HepG2 (cell line): ENCODE results near the gene SLC34A3. TPM values are rescaled to one million over a fixed set of nuclear protein-coding genes. Genes with fewer than 3 reads are reported as not detected.

Experiments used
- ELF1 ChIP-seq: sonication (generic); formaldehyde crosslinking; IDR thresholded peaks from 2 replicates; pipeline ENCODE4 v1.4.0; 2020; ENCODE audit warnings: missing genetic modification reagents
- HDAC2 ChIP-seq: sonication (generic); formaldehyde crosslinking; IDR thresholded peaks from 2 replicates; pipeline ENCODE4 v1.4.0; 2020; ENCODE audit warnings: missing genetic modification reagents
- MLXIP ChIP-seq: sonication (generic); formaldehyde crosslinking; IDR thresholded peaks from 2 replicates; pipeline ENCODE4 v1.9.0; 2021; ENCODE audit warnings: missing genetic modification reagents, borderline replicate concordance
- NCOR1 ChIP-seq: fragments of 200-600 bp; sonication (generic); IDR thresholded peaks from 2 replicates; pipeline ENCODE4 v1.7.0; 2017; ENCODE audit warnings: antibody characterized with exemption, low read length, borderline replicate concordance
- NFE2L2 ChIP-seq: fragments of 150-350 bp; IDR thresholded peaks from 2 replicates; pipeline ENCODE4 v1.6.1; 2014; ENCODE audit warnings: low read length
- PATZ1 ChIP-seq: sonication (generic); formaldehyde crosslinking; IDR thresholded peaks from 2 replicates; pipeline ENCODE4 v1.4.0; 2020; ENCODE audit warnings: missing genetic modification reagents
- SMC3 ChIP-seq: IDR thresholded peaks from 2 replicates; pipeline ENCODE4 v1.6.1; 2011; ENCODE audit warnings: low read length, improper control_type of control experiment
- ZFP36L1 ChIP-seq: sonication (generic); formaldehyde crosslinking; IDR thresholded peaks from 2 replicates; pipeline ENCODE4 v1.8.0; 2022; ENCODE audit warnings: mild to moderate bottlenecking, missing genetic modification reagents, moderate library complexity
- ZNF124 ChIP-seq: sonication (generic); formaldehyde crosslinking; IDR thresholded peaks from 2 replicates; pipeline ENCODE4 v1.4.0; 2020; ENCODE audit warnings: missing genetic modification reagents
- polyA plus RNA-seq, 8 experiments: library from polyadenylated mRNA; depleted of rRNA in 3 of 8; stranded (reverse) in 7 of 8; unstranded in 1 of 8; fragments of >200 nt; fragmentation: Illumina TruSeq in 4 of 8; extraction: Trizol in 4 of 8; gene quantifications; 2 replicates each; pipeline versions ENCODE4 v1.2.1 to v1.2.3, GENCODE V29; 2011 to 2016; ENCODE audit warnings: low read depth in 4 of 8, missing spikeins in 1 of 8, mixed read lengths in 1 of 8; ENCODE audit not compliant: insufficient read depth in 1 of 8
- total RNA-seq, 5 experiments: library from RNA; depleted of rRNA; stranded (reverse); fragments of >200 nt; fragmentation: Illumina TruSeq; extraction: Trizol; gene quantifications; 2 replicates each; pipeline ENCODE4 v1.2.3, GENCODE V29; 2016; ENCODE audit warnings: low read depth in 1 of 5
- TF ChIP-seq, protein P1 (sequence below): sonication (generic); formaldehyde crosslinking; IDR thresholded peaks from 2 replicates; pipeline ENCODE4 v1.5.0; 2020; ENCODE audit warnings: missing genetic modification reagents
- TF ChIP-seq, protein P2 (sequence below): sonication (generic); formaldehyde crosslinking; IDR thresholded peaks from one replicate; pipeline ENCODE4 v1.5.1; 2020; ENCODE audit warnings: mild to moderate bottlenecking, missing genetic modification reagents; ENCODE audit errors: not compliant biosample characterization

SLC34A3 gene
- total and polyA plus RNA-seq, 2 of the 13 experiments (the other 11 are each of a cell fraction or from before 2014, with no cell fraction given), result 0.07 to 1.0 TPM

DNA sequence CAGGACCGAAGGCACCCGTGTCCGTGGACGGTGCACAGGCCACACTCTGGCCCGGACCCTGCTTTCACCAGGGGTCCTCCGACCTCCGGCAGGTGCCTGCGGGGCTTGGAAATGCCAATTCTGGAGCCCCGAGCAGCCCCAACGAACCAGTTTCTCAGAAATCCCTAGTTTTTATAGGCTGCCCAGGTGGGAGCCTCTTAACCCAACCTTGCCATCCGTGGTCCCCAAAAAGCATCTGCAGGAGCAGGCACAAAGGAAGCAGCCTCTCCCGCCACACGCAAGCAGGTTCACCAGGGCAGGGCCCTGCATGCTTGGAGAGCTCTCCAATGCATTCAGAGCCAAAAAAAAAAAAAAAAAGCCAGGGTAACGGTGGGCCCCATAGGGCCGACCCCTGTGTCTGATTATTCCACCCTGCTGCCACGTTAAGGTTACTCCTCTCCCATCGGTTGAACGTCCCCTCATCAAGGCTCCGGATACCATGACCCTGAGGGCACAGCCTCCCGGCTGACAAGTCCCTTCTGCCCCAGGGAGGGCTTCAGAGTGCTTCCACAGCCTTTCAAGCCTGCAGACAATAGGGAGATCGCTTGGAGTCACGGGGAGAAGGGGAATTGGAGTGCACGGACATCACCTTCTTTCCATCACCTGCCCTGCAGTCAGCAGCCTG is 29.4 kb upstream of the SLC34A3 start (continued):
- TF ChIP-seq, protein P1, sequence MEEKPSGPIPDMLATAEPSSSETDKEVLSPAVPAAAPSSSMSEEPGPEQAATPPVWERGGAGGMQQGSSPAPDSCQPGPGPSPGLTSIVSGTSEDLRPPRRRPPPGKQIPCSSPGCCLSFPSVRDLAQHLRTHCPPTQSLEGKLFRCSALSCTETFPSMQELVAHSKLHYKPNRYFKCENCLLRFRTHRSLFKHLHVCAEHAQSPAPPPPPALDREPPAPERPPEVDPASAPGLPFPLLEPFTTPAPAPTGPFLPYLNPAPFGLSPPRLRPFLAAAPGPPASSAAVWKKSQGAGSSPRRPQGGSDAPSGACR, result peak; percentile 12; the same call in 1 of the 2 replicates
- TF ChIP-seq NFE2L2 (no peak), SMC3 (no peak), ELF1 (CRISPR knock-in tag) (peak; percentile 4; the same call in 1 of the 2 replicates), HDAC2 (CRISPR knock-in tag) (no peak; the same call in 1 of the 2 replicates), ZFP36L1 (no peak), ZNF124 (CRISPR knock-in tag) (no peak; the same call in 1 of the 2 replicates), NCOR1 (peak; percentile 21; the same call in 1 of the 2 replicates), PATZ1 (CRISPR knock-in tag) (no peak), MLXIP (CRISPR knock-in tag) (no peak)
- TF ChIP-seq, protein P2, sequence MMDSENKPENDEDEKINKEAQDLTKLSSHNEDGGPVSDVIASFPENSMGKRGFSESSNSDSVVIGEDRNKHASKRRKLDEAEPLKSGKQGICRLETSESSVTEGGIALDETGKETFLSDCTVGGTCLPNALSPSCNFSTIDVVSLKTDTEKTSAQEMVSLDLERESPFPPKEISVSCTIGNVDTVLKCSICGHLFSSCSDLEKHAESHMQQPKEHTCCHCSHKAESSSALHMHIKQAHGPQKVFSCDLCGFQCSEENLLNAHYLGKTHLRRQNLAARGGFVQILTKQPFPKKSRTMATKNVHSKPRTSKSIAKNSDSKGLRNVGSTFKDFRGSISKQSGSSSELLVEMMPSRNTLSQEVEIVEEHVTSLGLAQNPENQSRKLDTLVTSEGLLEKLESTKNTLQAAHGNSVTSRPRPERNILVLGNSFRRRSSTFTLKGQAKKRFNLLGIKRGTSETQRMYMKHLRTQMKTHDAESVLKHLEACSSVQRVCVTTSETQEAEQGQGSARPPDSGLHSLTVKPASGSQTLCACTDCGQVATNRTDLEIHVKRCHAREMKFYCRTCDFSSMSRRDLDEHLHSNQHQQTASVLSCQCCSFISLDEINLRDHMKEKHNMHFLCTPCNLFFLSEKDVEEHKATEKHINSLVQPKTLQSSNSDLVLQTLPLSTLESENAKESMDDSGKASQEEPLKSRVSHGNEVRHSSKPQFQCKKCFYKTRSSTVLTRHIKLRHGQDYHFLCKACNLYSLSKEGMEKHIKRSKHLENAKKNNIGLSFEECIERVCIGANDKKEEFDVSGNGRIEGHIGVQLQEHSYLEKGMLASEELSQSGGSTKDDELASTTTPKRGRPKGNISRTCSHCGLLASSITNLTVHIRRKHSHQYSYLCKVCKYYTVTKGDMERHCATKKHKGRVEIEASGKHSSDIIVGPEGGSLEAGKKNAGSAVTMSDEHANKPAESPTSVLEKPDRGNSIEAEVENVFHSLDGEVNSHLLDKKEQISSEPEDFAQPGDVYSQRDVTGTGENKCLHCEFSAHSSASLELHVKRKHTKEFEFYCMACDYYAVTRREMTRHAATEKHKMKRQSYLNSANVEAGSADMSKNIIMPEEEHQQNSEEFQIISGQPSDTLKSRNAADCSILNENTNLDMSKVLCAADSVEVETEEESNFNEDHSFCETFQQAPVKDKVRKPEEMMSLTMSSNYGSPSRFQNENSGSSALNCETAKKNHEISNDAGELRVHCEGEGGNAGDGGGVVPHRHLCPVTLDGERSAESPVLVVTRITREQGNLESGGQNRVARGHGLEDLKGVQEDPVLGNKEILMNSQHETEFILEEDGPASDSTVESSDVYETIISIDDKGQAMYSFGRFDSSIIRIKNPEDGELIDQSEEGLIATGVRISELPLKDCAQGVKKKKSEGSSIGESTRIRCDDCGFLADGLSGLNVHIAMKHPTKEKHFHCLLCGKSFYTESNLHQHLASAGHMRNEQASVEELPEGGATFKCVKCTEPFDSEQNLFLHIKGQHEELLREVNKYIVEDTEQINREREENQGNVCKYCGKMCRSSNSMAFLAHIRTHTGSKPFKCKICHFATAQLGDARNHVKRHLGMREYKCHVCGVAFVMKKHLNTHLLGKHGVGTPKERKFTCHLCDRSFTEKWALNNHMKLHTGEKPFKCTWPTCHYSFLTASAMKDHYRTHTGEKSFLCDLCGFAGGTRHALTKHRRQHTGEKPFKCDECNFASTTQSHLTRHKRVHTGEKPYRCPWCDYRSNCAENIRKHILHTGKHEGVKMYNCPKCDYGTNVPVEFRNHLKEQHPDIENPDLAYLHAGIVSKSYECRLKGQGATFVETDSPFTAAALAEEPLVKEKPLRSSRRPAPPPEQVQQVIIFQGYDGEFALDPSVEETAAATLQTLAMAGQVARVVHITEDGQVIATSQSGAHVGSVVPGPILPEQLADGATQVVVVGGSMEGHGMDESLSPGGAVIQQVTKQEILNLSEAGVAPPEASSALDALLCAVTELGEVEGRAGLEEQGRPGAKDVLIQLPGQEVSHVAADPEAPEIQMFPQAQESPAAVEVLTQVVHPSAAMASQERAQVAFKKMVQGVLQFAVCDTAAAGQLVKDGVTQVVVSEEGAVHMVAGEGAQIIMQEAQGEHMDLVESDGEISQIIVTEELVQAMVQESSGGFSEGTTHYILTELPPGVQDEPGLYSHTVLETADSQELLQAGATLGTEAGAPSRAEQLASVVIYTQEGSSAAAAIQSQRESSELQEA, result peak; percentile 14
